GM12878 (cell line): Measurements from ENCODE around the gene TOM1L2. TPM values are rescaled to one million over a fixed set of nuclear protein-coding genes. Genes with fewer than 3 reads are reported as not detected.

ENCODE experiments used
- ATAC-seq: fragments of 200-7000 bp; cut with Tn5 transposase; 3 replicates; pipeline ENCODE4 v1.9.1; 2020; ENCODE audit warnings: mild to moderate bottlenecking, moderate library complexity
- BruUV-seq: library from RNA; stranded (reverse); fragments of 400-500 nt; replicated peaks from 2 replicates; lab custom pipeline; 2021; lab: Mats Ljungman, UMichigan
- CTCF ChIA-PET: fragments of 300-600 bp; sonication (Branson Sonifier 250); formaldehyde crosslinking; extraction: SDS; loops from one replicate; lab custom pipeline; 2021; ENCODE audit warnings: inconsistent platforms; lab: Yijun Ruan, JAX
- POLR2A ChIA-PET: fragments of 350-600 bp; formaldehyde crosslinking; extraction: SDS; loops from one replicate; lab custom pipeline; 2021; ENCODE audit warnings: inconsistent platforms; lab: Charles Lee
- RAD21 ChIA-PET: fragments of 300-600 bp; sonication (Branson Sonifier 250); formaldehyde crosslinking; loops from one replicate; lab custom pipeline; 2023; ENCODE audit warnings: antibody characterized with exemption; ENCODE audit not compliant: unreplicated experiment; lab: Charles Lee
- SMC1A ChIA-PET: fragments of 300-600 bp; sonication (Branson Sonifier 250); formaldehyde crosslinking; loops from one replicate; lab custom pipeline; 2023; ENCODE audit not compliant: unreplicated experiment, uncharacterized antibody; lab: Charles Lee
- DNase-seq: peaks from one replicate; pipeline ENCODE4 v3.0.0-alpha.2; 2011; ENCODE audit warnings: low read depth, low spot score
- FAIRE-seq: peaks from 3 replicates; lab custom pipeline; 2011; peaks lifted over from hg19 to GRCh38; lab: Jason Lieb, UNC
- H2AFZ ChIP-seq: 2 replicates; pipeline ENCODE4 v1.6.0; 2011; ENCODE audit warnings: low read depth, low read length, control low read depth; ENCODE audit not compliant: control insufficient read depth
- H3K27ac ChIP-seq: 2 replicates; pipeline ENCODE4 v1.5.1; 2011; ENCODE audit warnings: control low read depth; ENCODE audit not compliant: control insufficient read depth, insufficient read depth
- H3K27me3 ChIP-seq, 2 experiments: replicated peaks in 1 of 2; 2 replicates each; pipeline versions ENCODE4 v1.6.0 to v1.6.1; 2011; ENCODE audit warnings: low read length in 1 of 2; ENCODE audit not compliant: control insufficient read depth in 2 of 2, insufficient read depth in 2 of 2
- H3K36me3 ChIP-seq, 2 experiments: 2 replicates each; pipeline ENCODE4 v1.5.1; 2011; ENCODE audit warnings: low read length in 1 of 2; ENCODE audit not compliant: control insufficient read depth in 2 of 2, insufficient read depth in 2 of 2
- H3K4me1 ChIP-seq: 2 replicates; pipeline ENCODE4 v1.6.1; 2011; ENCODE audit warnings: mild to moderate bottlenecking, low read length, moderate library complexity, mixed read lengths; ENCODE audit not compliant: control insufficient read depth, insufficient read depth
- H3K4me2 ChIP-seq: 2 replicates; pipeline ENCODE4 v1.6.0; 2011; ENCODE audit warnings: control low read depth; ENCODE audit not compliant: control insufficient read depth, insufficient read depth
- H3K4me3 ChIP-seq: fragments of 200-600 bp; sonication (generic); 2 replicates; pipeline ENCODE4 v1.5.1; 2016
- H3K79me2 ChIP-seq: 2 replicates; pipeline ENCODE4 v1.6.0; 2011; ENCODE audit warnings: low read length; ENCODE audit not compliant: control insufficient read depth, insufficient read depth
- H3K9ac ChIP-seq: 2 replicates; pipeline ENCODE4 v1.8.0; 2011; ENCODE audit warnings: low read length, control low read depth, mixed read lengths; ENCODE audit not compliant: control insufficient read depth, insufficient read depth
- H3K9me3 ChIP-seq: replicated peaks from 3 replicates; pipeline ENCODE4 v1.5.1; 2011; ENCODE audit warnings: mild to moderate bottlenecking, low read length; ENCODE audit not compliant: control insufficient read depth, insufficient read depth
- H4K20me1 ChIP-seq: 2 replicates; pipeline ENCODE4 v1.6.0; 2011; ENCODE audit not compliant: control insufficient read depth, insufficient read depth
- ATF2 ChIP-seq: IDR thresholded peaks from 2 replicates; pipeline ENCODE4 v1.6.1; 2012; ENCODE audit warnings: low read length, inconsistent platforms
- ATF7 ChIP-seq: fragments of 450-650 bp; IDR thresholded peaks from 2 replicates; pipeline ENCODE4 v1.6.1; 2016; ENCODE audit warnings: low read depth, mild to moderate bottlenecking
- BACH1 ChIP-seq: fragments of 450-650 bp; IDR thresholded peaks from 2 replicates; pipeline ENCODE4 v1.6.1; 2017; ENCODE audit warnings: mild to moderate bottlenecking, borderline replicate concordance
- FOXM1 ChIP-seq: IDR thresholded peaks from 2 replicates; pipeline ENCODE4 v1.6.1; 2012; ENCODE audit warnings: low read depth, mild to moderate bottlenecking, inconsistent platforms, low read length, moderate library complexity
- IKZF2 ChIP-seq, 2 experiments: fragments of 450-650 bp; IDR thresholded peaks; 2 replicates each; pipeline ENCODE4 v1.6.1; 2017; ENCODE audit warnings: mild to moderate bottlenecking in 2 of 2, moderate library complexity in 2 of 2
- MEF2A ChIP-seq: IDR thresholded peaks from 2 replicates; pipeline ENCODE4 v1.6.1; 2011; ENCODE audit warnings: low read depth, mild to moderate bottlenecking, low read length, moderate library complexity; ENCODE audit not compliant: insufficient read depth
- MTA2 ChIP-seq: fragments of 450-650 bp; IDR thresholded peaks from 2 replicates; pipeline ENCODE4 v1.6.1; 2016; ENCODE audit warnings: low read depth, mild to moderate bottlenecking, moderate library complexity
- NBN ChIP-seq: fragments of 450-650 bp; IDR thresholded peaks from 2 replicates; pipeline ENCODE4 v1.6.1; 2016
- NFIC ChIP-seq: IDR thresholded peaks from 2 replicates; pipeline ENCODE4 v1.6.1; 2012; ENCODE audit warnings: low read depth, mild to moderate bottlenecking, inconsistent platforms, low read length, moderate library complexity
- NR2C1 ChIP-seq: fragments of 450-650 bp; IDR thresholded peaks from 2 replicates; pipeline ENCODE4 v1.6.1; 2017; ENCODE audit warnings: antibody characterized with exemption, mild to moderate bottlenecking, moderate library complexity
- NR2C2 ChIP-seq: IDR thresholded peaks from 2 replicates; pipeline ENCODE4 v1.6.1; 2011; ENCODE audit warnings: borderline replicate concordance, low read depth; ENCODE audit not compliant: control insufficient read depth, insufficient read length
- NR2F1 ChIP-seq: fragments of 450-650 bp; conservative IDR thresholded peaks from 2 replicates; pipeline ENCODE4 v1.6.1; 2017; ENCODE audit warnings: mild to moderate bottlenecking
- POU2F2 ChIP-seq: IDR thresholded peaks from 3 replicates; pipeline ENCODE4 v1.6.1; 2011; ENCODE audit warnings: low read depth, mild to moderate bottlenecking, low read length, borderline replicate concordance
- TBL1XR1 ChIP-seq: IDR thresholded peaks from 2 replicates; pipeline ENCODE4 v1.6.1; 2012; ENCODE audit warnings: low read depth, low read length, improper control_type of control experiment
- YY1 ChIP-seq: IDR thresholded peaks from 2 replicates; pipeline ENCODE4 v1.6.1; 2011; ENCODE audit warnings: low read depth, mild to moderate bottlenecking, low read length
- ZBED1 ChIP-seq: IDR thresholded peaks from 2 replicates; pipeline ENCODE4 v1.6.1; 2016; ENCODE audit warnings: borderline replicate concordance
- WGBS: methylation state at CpG from one replicate; pipeline ENCODE4 v1.1.6; 2016; ENCODE audit warnings: low lambda C conversion rate; ENCODE audit not compliant: insufficient replicate concordance, insufficient coverage; ENCODE audit errors: missing lambda C conversion rate; 5-methylcytosine and 5-hydroxymethylcytosine counted together
- in situ Hi-C: fragments of 300-500 bp; cut with MboI; formaldehyde crosslinking; loops from 9 replicates; pipeline ENCODE4 v1.14.3; 2018; ENCODE audit warnings: mixed read lengths
- intact Hi-C: fragments of 100-400 bp; cut with micrococcal nuclease; formaldehyde crosslinking; loops from one replicate; pipeline ENCODE4 v1.14.2; 2022; ENCODE audit not compliant: unreplicated experiment
- polyA plus RNA-seq, 11 experiments: library from polyadenylated mRNA; depleted of rRNA in 4 of 11; unstranded in 6 of 11; stranded (reverse) in 5 of 11; fragments of >200 nt; fragmentation: Nextera tagmentation in 4 of 11; fragmentation: Illumina TruSeq in 1 of 11; extraction: Ambion mirVana in 4 of 11; extraction: Trizol in 1 of 11; gene quantifications; 1 replicate in 1 of 11; 2 replicates in 10 of 11; pipeline versions ENCODE4 v1.2.1 to v1.2.3, GENCODE V29; 2011 to 2016; ENCODE audit warnings: inconsistent platforms in 2 of 11, missing spikeins in 2 of 11, low read depth in 1 of 11
- total RNA-seq, 4 experiments: library from RNA; depleted of rRNA in 3 of 4; stranded (reverse); fragments of >200 nt in 3 of 4; fragmentation: Illumina TruSeq in 1 of 4; extraction: Trizol in 1 of 4; gene quantifications; 2 replicates each; pipeline versions ENCODE4 v1.2.1 to v1.2.3, GENCODE V29; 2013 to 2021
- TF ChIP-seq, protein P1 (sequence below): fragments of 450-650 bp; IDR thresholded peaks from 2 replicates; pipeline ENCODE4 v1.6.1; 2017; ENCODE audit warnings: low read depth, mild to moderate bottlenecking, moderate library complexity
- TF ChIP-seq, protein P2 (sequence below): fragments of 450-650 bp; IDR thresholded peaks from 2 replicates; pipeline ENCODE4 v1.6.1; 2017; ENCODE audit warnings: mild to moderate bottlenecking, low read depth, inconsistent platforms; ENCODE audit not compliant: poor library complexity, severe bottlenecking

Gene TOM1L2
- total and polyA plus RNA-seq, 10 of the 15 experiments (the other 5 are each of a cell fraction or from before 2014, with no cell fraction given) = 0.19 to 19.2 (median 8.1) TPM

DNA sequence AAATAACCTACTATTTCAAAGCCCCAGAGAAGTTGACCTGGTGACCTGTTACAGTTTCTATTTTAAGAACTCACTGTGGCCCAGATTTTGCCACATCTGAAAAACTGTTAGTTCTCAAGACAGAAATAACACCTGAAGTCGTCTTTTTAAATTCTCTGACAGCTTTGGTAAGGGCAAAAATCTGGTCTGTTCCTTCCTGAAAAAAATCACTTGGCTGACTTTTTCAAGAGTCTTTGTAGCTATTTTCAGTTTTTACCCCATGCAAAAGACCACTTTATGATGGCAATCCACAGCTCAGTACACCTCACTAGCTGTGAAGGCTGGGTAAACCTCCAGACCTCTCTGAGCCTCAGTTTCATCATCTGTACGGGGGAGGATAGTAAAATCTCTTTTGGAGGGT lies 74.8 kb downstream of the TOM1L2 start:
- no peaks in the 10 kb centered on the region for H3K27me3 ChIP-seq
- H3K36me3 ChIP-seq = no peaks in the 10 kb centered on the region; a peak in 2 of 4 replicates
- ChIA-PET SMC1A (interaction anchor here (0.6 to 2.9 kb wide), 15 partner anchors 8 to 1752 kb away, joined by 3 to 27 read pairs (median 4); no protein-coding TSS in a partner anchor), CTCF (interaction anchor here (0.6 to 2.1 kb wide), 7 partner anchors 8 to 163 kb away, joined by 3 to 22 read pairs (median 4); no protein-coding TSS in a partner anchor), RAD21 (interaction anchor here (0.7 to 2.1 kb wide), 8 partner anchors 9 to 136 kb away, joined by 3 to 16 read pairs (median 4); no protein-coding TSS in a partner anchor), POLR2A (interaction anchor here (0.6 to 2.4 kb wide), 4 partner anchors 21 to 71 kb away, joined by 3 to 8 read pairs (median 6); no protein-coding TSS in a partner anchor)
- intact Hi-C loops (loop anchor here (2.0 kb wide), 1 partner anchor 21 kb away; no protein-coding TSS in a partner anchor), in situ Hi-C loops (no loop called here)
- peak; percentile 66 for DNase-seq
- peaks cover 25% of the 10 kb centered on the region for H3K4me1 ChIP-seq
- H2AFZ ChIP-seq = peak overlapping the region; percentile 25; the same call in 1 of the 2 replicates
- H3K4me2 ChIP-seq = peak overlapping the region; percentile 65
- H3K79me2 ChIP-seq = no peaks in the 10 kb centered on the region
- FAIRE-seq = peak; percentile 79
- H3K9me3 ChIP-seq = no peaks in the 10 kb centered on the region
- 2% methylated on average over 2 of the region's 2 CpGs for WGBS
- H3K4me3 ChIP-seq = 0 out of 2 replicates have a peak overlapping the region, but pooled peaks have one; percentile 6
- ATAC-seq = peak; percentile 78
- peak overlapping the region; percentile 40; the same call in 1 of the 2 replicates for H3K9ac ChIP-seq
- H4K20me1 ChIP-seq = no peaks in the 10 kb centered on the region
- peak overlapping the region; percentile 71; the same call in 1 of the 2 replicates for H3K27ac ChIP-seq
- BruUV-seq = no TSS peak
- no peak for TF ChIP-seq BACH1
- TF ChIP-seq MEF2A = peak; percentile 97
- peak; percentile 14; the same call in 1 of the 2 replicates for TF ChIP-seq ATF7
- TF ChIP-seq TBL1XR1 = peak; percentile 69; the same call in 1 of the 2 replicates
- TF ChIP-seq ATF2 = peak; percentile 65; the same call in 1 of the 2 replicates
- 0 out of 2 replicates have a peak, but pooled peaks have one; percentile 25 for TF ChIP-seq ZBED1
- TF ChIP-seq, protein P1, sequence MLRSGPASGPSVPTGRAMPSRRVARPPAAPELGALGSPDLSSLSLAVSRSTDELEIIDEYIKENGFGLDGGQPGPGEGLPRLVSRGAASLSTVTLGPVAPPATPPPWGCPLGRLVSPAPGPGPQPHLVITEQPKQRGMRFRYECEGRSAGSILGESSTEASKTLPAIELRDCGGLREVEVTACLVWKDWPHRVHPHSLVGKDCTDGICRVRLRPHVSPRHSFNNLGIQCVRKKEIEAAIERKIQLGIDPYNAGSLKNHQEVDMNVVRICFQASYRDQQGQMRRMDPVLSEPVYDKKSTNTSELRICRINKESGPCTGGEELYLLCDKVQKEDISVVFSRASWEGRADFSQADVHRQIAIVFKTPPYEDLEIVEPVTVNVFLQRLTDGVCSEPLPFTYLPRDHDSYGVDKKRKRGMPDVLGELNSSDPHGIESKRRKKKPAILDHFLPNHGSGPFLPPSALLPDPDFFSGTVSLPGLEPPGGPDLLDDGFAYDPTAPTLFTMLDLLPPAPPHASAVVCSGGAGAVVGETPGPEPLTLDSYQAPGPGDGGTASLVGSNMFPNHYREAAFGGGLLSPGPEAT = 0 out of 2 replicates have a peak, but pooled peaks have one; percentile 27
- TF ChIP-seq NR2C2 = no peak
- peak; percentile 28; the same call in 1 of the 2 replicates for TF ChIP-seq NR2C1
- TF ChIP-seq NFIC = peak; percentile 73
- TF ChIP-seq, protein P2, sequence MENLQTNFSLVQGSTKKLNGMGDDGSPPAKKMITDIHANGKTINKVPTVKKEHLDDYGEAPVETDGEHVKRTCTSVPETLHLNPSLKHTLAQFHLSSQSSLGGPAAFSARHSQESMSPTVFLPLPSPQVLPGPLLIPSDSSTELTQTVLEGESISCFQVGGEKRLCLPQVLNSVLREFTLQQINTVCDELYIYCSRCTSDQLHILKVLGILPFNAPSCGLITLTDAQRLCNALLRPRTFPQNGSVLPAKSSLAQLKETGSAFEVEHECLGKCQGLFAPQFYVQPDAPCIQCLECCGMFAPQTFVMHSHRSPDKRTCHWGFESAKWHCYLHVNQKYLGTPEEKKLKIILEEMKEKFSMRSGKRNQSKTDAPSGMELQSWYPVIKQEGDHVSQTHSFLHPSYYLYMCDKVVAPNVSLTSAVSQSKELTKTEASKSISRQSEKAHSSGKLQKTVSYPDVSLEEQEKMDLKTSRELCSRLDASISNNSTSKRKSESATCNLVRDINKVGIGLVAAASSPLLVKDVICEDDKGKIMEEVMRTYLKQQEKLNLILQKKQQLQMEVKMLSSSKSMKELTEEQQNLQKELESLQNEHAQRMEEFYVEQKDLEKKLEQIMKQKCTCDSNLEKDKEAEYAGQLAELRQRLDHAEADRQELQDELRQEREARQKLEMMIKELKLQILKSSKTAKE = peak; percentile 80
- TF ChIP-seq IKZF2 (IDR thresholded peaks at IDR 0.05) = peak; percentile 12 to 42; a peak in 1 of 4 replicates
- peak; percentile 93 for TF ChIP-seq NR2F1
- TF ChIP-seq POU2F2 = no peak
- TF ChIP-seq MTA2 = peak; percentile 22; the same call in 1 of the 2 replicates
- TF ChIP-seq YY1 = no peak
- TF ChIP-seq FOXM1 = peak; percentile 19; the same call in 1 of the 2 replicates
- TF ChIP-seq NBN = no peak
